Stimulated activated naive CD8-positive, alpha-beta T cell treated with anti-CD3 and anti-CD28 coated beads, Interleukin-15, amount 100 ng/mL, for 72 hours (primary cell): ENCODE data around the gene VIPR2.
"Not testable (repeated sequence)": the region's sequence is repeated elsewhere in the genome, so short reads cannot be mapped to it uniquely, and the experiment has no call there.

Source experiments
- ATAC-seq: fragments of 150-1000 bp; cut with Tn5 transposase; 2 replicates; pipeline ENCODE4 v1.10.0; 2021; ENCODE audit warnings: mild to moderate bottlenecking, moderate library complexity
- DNase-seq, 2 donors: peaks; one replicate each; pipeline ENCODE4 v3.0.0; 2021 to 2022
- H3K27ac Mint-ChIP-seq, 2 donors: one replicate each; pipeline ENCODE4 v1.8.0; 2022; ENCODE audit warnings: mild to moderate bottlenecking in 2 of 2, mixed read lengths in 2 of 2, moderate library complexity in 2 of 2
- H3K27me3 Mint-ChIP-seq: one replicate; pipeline ENCODE4 v1.8.0; 2022; ENCODE audit warnings: mixed read lengths
- H3K4me1 Mint-ChIP-seq: one replicate; pipeline ENCODE4 v1.8.0; 2022; ENCODE audit warnings: mild to moderate bottlenecking, mixed read lengths
- H3K4me3 Mint-ChIP-seq, 2 donors: one replicate each; pipeline ENCODE4 v1.8.0; 2022; ENCODE audit warnings: mild to moderate bottlenecking in 2 of 2, mixed read lengths in 2 of 2, moderate library complexity in 1 of 2
- H3K9me3 Mint-ChIP-seq, 2 donors: one replicate each; pipeline ENCODE4 v1.8.0; 2022; ENCODE audit warnings: mixed read lengths in 2 of 2

Gene VIPR2

GRCh38 chr7:159086301-159086925, 58.3 kb downstream of the VIPR2 start:
- H3K4me1 Mint-ChIP-seq = peaks cover 8% of the 10 kb centered on the region
- no peaks in the 10 kb centered on the region for H3K9me3 Mint-ChIP-seq

GRCh38 chr7:159084069-159084801, 60.4 kb downstream of the VIPR2 start:
- DNase-seq = peak in 1 of 2 donors; percentile 6
- H3K4me1 Mint-ChIP-seq = peaks cover 8% of the 10 kb centered on the region

More at GRCh38 chr7:159086301-159086925, 58.3 kb downstream of the VIPR2 start:
- peaks cover 13% of the 10 kb centered on the region for H3K27me3 Mint-ChIP-seq
- no peak overlapping the region for H3K27ac Mint-ChIP-seq
- ATAC-seq (no peak), DNase-seq (no peak)
- H3K4me3 Mint-ChIP-seq = no peak overlapping the region

GRCh38 chr7:159083698-159084068, 61.0 kb downstream of the VIPR2 start:
- no peaks in the 10 kb centered on the region for H3K9me3 Mint-ChIP-seq
- H3K27me3 Mint-ChIP-seq = peaks cover 25% of the 10 kb centered on the region
- ATAC-seq (no peak), DNase-seq (no peak)
- no peak overlapping the region for H3K27ac Mint-ChIP-seq
- H3K4me1 Mint-ChIP-seq = peaks cover 8% of the 10 kb centered on the region
- H3K4me3 Mint-ChIP-seq = no peak overlapping the region

More at GRCh38 chr7:159084069-159084801, 60.4 kb downstream of the VIPR2 start:
- Mint-ChIP-seq H3K27ac (no peak overlapping the region), H3K9me3 (no peaks in the 10 kb centered on the region), H3K4me3 (no peak overlapping the region), H3K27me3 (peaks cover 23% of the 10 kb centered on the region)
- ATAC-seq = no peak

GRCh38 chr7:159083001-159083697, 61.5 kb downstream of the VIPR2 start:
- ATAC-seq (no peak), DNase-seq (no peak)
- no peak overlapping the region for H3K27ac Mint-ChIP-seq
- H3K4me1 Mint-ChIP-seq = peaks cover 8% of the 10 kb centered on the region
- peaks cover 27% of the 10 kb centered on the region for H3K27me3 Mint-ChIP-seq
- H3K9me3 Mint-ChIP-seq = no peaks in the 10 kb centered on the region
- no peak overlapping the region for H3K4me3 Mint-ChIP-seq

DNA sequence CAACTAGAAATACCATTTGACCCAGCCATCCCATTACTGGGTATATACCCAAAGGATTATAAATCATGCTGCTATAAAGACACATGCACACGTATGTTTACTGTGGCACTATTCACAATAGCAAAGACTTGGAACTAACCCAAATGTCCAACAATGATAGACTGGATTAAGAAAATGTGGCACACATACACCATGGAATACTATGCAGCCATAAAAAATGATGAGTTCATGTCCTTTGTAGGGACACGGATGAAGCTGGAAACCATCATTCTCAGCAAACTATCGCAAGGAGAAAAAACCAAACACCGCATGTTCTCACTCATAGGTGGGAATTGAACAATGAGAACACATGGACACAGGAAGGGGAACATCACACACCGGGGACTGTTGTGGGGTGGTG, 62.6 kb downstream of the VIPR2 start:
- not testable (repeated sequence) for H3K4me1 Mint-ChIP-seq, H3K4me3 Mint-ChIP-seq, H3K9me3 Mint-ChIP-seq, H3K27ac Mint-ChIP-seq, DNase-seq, ATAC-seq
- peaks cover 24% of the 10 kb centered on the region for H3K27me3 Mint-ChIP-seq

DNA sequence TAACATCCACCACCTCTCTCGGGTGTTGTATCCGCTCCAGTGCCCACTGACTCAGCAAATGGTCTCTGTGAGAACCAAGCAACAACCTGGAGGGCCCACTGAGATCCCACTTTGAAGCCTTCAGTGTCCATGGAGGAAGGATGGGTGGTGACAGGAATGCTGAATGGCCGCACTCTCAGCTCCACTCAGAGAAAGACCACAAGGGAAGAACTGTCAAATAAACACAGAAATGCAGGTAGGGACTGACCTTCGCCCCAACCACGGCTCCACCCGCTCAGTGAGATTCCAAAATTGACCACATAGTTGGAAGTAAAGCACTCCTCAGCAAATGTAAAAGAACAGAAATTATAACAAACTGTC, 65.8 kb downstream of the VIPR2 start:
- Mint-ChIP-seq H3K27ac (no peak overlapping the region), H3K27me3 (peaks cover 19% of the 10 kb centered on the region), H3K9me3 (no peaks in the 10 kb centered on the region), H3K4me1 (peaks cover under 1% of the 10 kb centered on the region), H3K4me3 (no peak overlapping the region)
- ATAC-seq (no peak), DNase-seq (no peak)

DNA sequence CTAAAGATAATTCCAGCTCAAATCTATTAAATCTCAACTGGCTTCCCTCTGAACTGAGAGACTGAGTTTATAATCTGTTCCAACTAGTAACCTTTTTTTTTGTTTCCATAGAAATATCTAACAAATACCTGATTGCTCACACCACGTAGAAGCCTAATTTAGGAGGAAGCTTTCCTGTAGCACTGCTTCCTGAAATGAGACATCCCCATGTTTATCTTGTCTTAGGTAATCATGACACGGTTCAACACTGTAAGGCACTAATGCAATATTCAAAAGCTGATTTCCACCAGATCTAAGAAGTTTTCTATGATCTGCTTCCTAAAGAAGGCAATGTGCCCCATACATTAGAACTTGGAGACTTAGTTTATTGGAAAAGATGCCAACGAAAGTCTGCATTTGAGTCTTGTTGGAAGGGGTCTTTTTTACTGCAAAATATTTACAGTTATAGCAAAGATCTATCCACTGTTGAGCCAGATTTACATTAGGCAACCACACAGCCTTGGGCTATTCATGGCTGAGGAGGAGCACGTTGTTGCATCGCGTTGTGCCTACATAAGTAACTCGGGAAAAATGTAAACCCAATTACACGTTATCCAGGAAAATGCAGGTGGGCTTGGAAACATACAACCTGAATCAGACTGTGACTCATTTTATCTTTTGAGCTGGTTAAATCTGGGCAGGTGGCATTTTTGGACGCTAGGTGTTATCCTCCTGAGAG, 66.3 kb downstream of the VIPR2 start:
- Mint-ChIP-seq H3K27ac (no peak overlapping the region), H3K27me3 (peaks cover 19% of the 10 kb centered on the region), H3K4me3 (no peak overlapping the region), H3K9me3 (no peaks in the 10 kb centered on the region), H3K4me1 (no peaks in the 10 kb centered on the region)
- ATAC-seq = no peak
- no peak for DNase-seq

DNA sequence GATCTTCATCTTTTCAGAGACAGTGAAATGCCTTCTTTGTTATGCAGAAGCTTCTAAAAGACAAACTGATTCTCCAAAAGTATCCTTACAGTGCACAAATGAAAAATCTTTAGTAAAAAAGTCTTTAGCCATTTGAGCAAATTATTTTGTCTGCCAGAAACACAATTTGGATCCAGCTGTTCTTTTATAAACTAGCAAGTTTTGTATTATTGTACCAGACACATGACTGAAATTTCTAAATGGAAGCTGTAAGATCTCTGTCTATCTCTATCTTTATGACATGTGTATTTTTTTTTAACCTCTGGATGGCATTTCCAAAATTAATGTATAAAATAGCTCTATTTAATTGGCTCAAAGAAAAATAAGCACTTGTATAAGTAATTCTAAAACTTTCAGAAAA, 68.3 kb downstream of the VIPR2 start:
- H3K4me3 Mint-ChIP-seq = no peak overlapping the region
- peaks cover 19% of the 10 kb centered on the region for H3K27me3 Mint-ChIP-seq
- peaks cover 2% of the 10 kb centered on the region for H3K4me1 Mint-ChIP-seq
- H3K27ac Mint-ChIP-seq = no peak overlapping the region
- no peak for ATAC-seq
- no peak for DNase-seq
- no peaks in the 10 kb centered on the region for H3K9me3 Mint-ChIP-seq

DNA sequence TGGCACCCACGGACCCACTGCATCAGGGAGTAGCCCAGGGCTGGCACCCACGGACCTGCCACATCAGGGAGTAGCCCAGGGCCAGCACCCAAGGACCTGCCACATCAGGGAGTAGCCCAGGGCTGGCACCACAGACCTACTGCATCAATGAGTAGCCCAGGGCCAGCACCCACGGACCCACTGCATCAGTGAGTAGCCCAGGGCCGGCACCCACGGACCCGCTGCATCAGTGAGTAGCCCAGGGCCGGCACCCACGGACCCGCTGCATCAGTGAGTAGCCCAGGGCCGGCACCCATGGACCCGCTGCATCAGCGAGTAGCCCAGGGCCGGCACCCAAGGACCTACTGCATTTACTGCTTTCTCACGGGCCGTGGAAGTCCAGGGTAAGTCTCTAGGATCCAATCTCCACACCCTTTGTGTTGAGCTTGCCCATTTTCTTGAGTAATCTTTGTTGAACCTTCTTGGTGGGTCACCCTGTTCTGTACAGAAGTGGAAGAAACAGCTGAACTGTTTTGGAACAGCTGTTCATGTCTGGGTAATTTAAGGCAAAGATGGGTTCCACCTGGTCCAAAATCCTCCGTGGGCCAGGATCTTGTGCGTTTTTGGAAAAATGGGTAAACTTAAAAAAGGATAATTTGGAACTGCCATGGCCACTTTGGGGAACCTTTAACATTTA, 69.0 kb downstream of the VIPR2 start:
- ATAC-seq (no peak), DNase-seq (no peak)
- peaks cover 19% of the 10 kb centered on the region for H3K27me3 Mint-ChIP-seq
- no peak overlapping the region for H3K27ac Mint-ChIP-seq
- H3K9me3 Mint-ChIP-seq = no peaks in the 10 kb centered on the region
- peaks cover 9% of the 10 kb centered on the region for H3K4me1 Mint-ChIP-seq
- H3K4me3 Mint-ChIP-seq = no peak overlapping the region

DNA sequence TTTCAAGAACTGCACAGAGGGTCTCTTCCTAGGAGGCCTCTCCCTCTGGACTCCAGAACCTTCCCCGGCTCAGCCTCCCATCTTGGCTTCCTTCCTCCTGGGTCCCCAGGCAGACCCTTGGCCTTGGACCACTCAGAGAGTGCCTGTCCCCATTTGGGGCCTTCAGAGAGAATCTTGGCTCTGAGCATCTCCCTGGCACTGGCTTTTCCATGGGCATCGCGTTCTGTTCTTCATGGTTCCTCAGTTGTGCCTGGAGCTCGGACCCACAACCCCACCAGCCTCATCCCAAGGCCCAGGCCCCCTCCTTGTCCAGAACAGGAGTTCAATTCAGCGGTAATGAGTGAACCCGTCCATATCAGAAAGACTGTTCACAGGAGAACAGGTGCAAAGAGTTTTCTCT, 73.4 kb downstream of the VIPR2 start:
- Mint-ChIP-seq H3K4me3 (peak overlapping the region in 1 of 2 donors; percentile 27), H3K9me3 (no peaks in the 10 kb centered on the region), H3K27me3 (peaks cover 24% of the 10 kb centered on the region), H3K4me1 (peaks cover 44% of the 10 kb centered on the region), H3K27ac (no peak overlapping the region)
- DNase-seq (no peak), ATAC-seq (no peak)

- peak overlapping the region; percentile 15 to 34 for H3K27ac Mint-ChIP-seq
- no peaks in the 10 kb centered on the region for H3K9me3 Mint-ChIP-seq
- peaks cover 24% of the 10 kb centered on the region for H3K27me3 Mint-ChIP-seq
- peak overlapping the region in 1 of 2 donors; percentile 34 for H3K4me3 Mint-ChIP-seq
- peaks cover 44% of the 10 kb centered on the region for H3K4me1 Mint-ChIP-seq
- DNase-seq (peak in 1 of 2 donors; percentile 19), ATAC-seq (peak; percentile 81)
These were observed 74.1 kb downstream of the VIPR2 start for GRCh38 chr7:159070431-159071148.

DNA sequence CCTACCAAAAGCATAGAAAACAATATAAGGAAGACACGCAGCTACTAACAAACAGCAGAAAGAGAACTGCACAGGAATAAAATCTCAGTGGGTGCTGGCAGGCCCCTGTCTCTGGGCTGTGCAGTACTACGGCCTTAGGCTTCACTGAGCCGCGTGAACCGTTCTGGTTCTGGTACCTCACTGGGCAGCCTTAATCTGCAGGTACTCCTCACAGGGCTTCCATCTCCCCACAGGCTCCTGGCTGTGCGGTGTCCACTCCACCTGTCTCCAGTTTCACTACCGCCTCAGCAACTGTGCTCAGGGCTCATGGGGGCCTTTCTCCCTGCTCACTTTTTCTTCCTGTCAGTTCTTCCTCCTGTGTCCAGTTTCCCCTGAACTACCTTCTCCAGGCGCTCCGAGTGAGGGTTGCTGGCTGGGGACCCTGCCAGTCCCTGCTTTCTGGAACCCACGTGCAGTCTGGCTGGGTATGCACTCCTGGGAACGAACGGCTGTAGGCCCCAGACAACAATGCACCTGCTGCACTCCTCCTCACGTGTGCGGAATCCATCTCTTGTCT, 75.7 kb downstream of the VIPR2 start:
- Mint-ChIP-seq H3K27me3 (peaks cover 24% of the 10 kb centered on the region), H3K27ac (peak overlapping the region in 1 of 2 donors; percentile 51), H3K4me3 (peak overlapping the region in 1 of 2 donors; percentile 59), H3K4me1 (peaks cover 44% of the 10 kb centered on the region), H3K9me3 (no peaks in the 10 kb centered on the region)
- ATAC-seq (no peak), DNase-seq (no peak)

DNA sequence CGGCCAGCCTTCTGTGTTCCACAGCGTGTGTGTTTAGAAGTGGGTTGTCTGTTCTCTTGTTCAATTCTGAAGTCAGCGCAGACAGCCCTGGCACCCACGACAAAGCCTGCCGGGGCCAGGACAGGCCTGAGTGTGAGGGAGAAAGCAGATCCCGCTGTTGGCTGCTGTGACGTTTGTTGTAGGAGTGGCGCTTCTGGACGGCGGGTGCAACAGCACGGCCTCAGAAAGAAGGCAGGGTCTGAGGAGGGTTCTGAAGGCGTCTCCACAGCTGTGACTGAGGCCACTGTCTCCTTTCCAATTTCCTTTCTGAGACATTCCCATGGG, 76.2 kb downstream of the VIPR2 start:
- Mint-ChIP-seq H3K9me3 (no peaks in the 10 kb centered on the region), H3K4me3 (peak overlapping the region in 1 of 2 donors; percentile 59), H3K4me1 (peaks cover 44% of the 10 kb centered on the region), H3K27me3 (peaks cover 24% of the 10 kb centered on the region), H3K27ac (peak overlapping the region; percentile 27 to 41)
- ATAC-seq (peak; percentile 34), DNase-seq (no peak)
